Keratinocyte (primary cell): Measurements from ENCODE around the gene SULT4A1. TPM values are rescaled to one million over a fixed set of nuclear protein-coding genes. Genes with fewer than 3 reads are reported as not detected.

ENCODE experiments used
- DNase-seq: peaks from one replicate; pipeline ENCODE4 v3.0.0-alpha.2; 2011; ENCODE audit warnings: low read depth, missing footprints, low spot score
- FAIRE-seq: peaks from 2 replicates; lab custom pipeline; 2011; peaks lifted over from hg19 to GRCh38; lab: Jason Lieb, UNC
- H2AFZ ChIP-seq: 2 replicates; pipeline ENCODE4 v1.6.0; 2012; ENCODE audit warnings: low read length, control low read depth, inconsistent platforms; ENCODE audit not compliant: control insufficient read depth
- H3K27ac ChIP-seq: 2 replicates; pipeline ENCODE4 v1.5.1; 2011; ENCODE audit warnings: low read length; ENCODE audit not compliant: control insufficient read depth, insufficient read depth
- H3K27me3 ChIP-seq: 3 replicates; pipeline ENCODE4 v1.6.0; 2011; ENCODE audit warnings: low read length; ENCODE audit not compliant: control insufficient read depth, insufficient read depth; ENCODE audit errors: extremely low read depth
- H3K36me3 ChIP-seq, 2 experiments: 2 replicates in 1 of 2; 3 replicates in 1 of 2; pipeline ENCODE4 v1.5.1; 2011; ENCODE audit warnings: low read length in 2 of 2, mild to moderate bottlenecking in 1 of 2; ENCODE audit not compliant: control insufficient read depth in 2 of 2, insufficient read depth in 2 of 2; ENCODE audit errors: extremely low read depth in 1 of 2
- H3K4me1 ChIP-seq: 3 replicates; pipeline ENCODE4 v1.5.1; 2011; ENCODE audit warnings: low read length; ENCODE audit not compliant: control insufficient read depth, insufficient read depth; ENCODE audit errors: extremely low read depth
- H3K4me2 ChIP-seq: 3 replicates; pipeline ENCODE4 v1.6.0; 2011; ENCODE audit warnings: low read depth, low read length; ENCODE audit not compliant: control insufficient read depth, insufficient read depth; ENCODE audit errors: extremely low read depth
- H3K4me3 ChIP-seq, 3 experiments: fragments of 200-600 bp in 1 of 3; sonication (generic) in 1 of 3; 2 replicates in 2 of 3; 3 replicates in 1 of 3; pipeline ENCODE4 v1.5.1; 2011 to 2016; ENCODE audit warnings: low read length in 3 of 3, mild to moderate bottlenecking in 3 of 3, control low read depth in 2 of 3, inconsistent platforms in 1 of 3, low read depth in 1 of 3, mixed read lengths in 1 of 3, mixed run types in 1 of 3, moderate library complexity in 1 of 3; ENCODE audit not compliant: control insufficient read depth in 2 of 3, insufficient read depth in 2 of 3; ENCODE audit errors: extremely low read depth in 1 of 3
- H3K79me2 ChIP-seq: 2 replicates; pipeline ENCODE4 v1.6.0; 2012; ENCODE audit warnings: low read length; ENCODE audit not compliant: control insufficient read depth, insufficient read depth
- H3K9ac ChIP-seq: 3 replicates; pipeline ENCODE4 v1.6.0; 2011; ENCODE audit warnings: low read length; ENCODE audit not compliant: control insufficient read depth, insufficient read depth; ENCODE audit errors: extremely low read depth
- H3K9me1 ChIP-seq: 3 replicates; pipeline ENCODE4 v1.6.0; 2011; ENCODE audit warnings: low read length; ENCODE audit not compliant: control insufficient read depth, insufficient read depth; ENCODE audit errors: extremely low read depth
- H3K9me3 ChIP-seq: 2 replicates; pipeline ENCODE4 v1.5.1; 2012; ENCODE audit warnings: low read depth, low read length; ENCODE audit not compliant: control insufficient read depth
- H4K20me1 ChIP-seq: 3 replicates; pipeline ENCODE4 v1.6.0; 2011; ENCODE audit warnings: low read length; ENCODE audit not compliant: control insufficient read depth, insufficient read depth; ENCODE audit errors: extremely low read depth
- CTCF ChIP-seq, 3 experiments: IDR thresholded peaks in 1 of 3; conservative IDR thresholded peaks in 1 of 3; optimal IDR thresholded peaks in 1 of 3; 2 replicates in 2 of 3; 3 replicates in 1 of 3; pipeline versions ENCODE3 to v1.5.1; 2011; ENCODE audit warnings: low read length in 3 of 3, mild to moderate bottlenecking in 3 of 3, moderate library complexity in 2 of 3, control low read depth in 1 of 3, inconsistent platforms in 1 of 3; ENCODE audit not compliant: insufficient read depth in 2 of 3; ENCODE audit errors: extremely low read depth in 1 of 3
- EZH2 ChIP-seq: IDR thresholded peaks from one replicate; pipeline ENCODE4 v1.6.1; 2012; ENCODE audit warnings: inconsistent platforms, mild to moderate bottlenecking, low read length, moderate library complexity
- dilution Hi-C: fragments of 300-500 bp; cut with MboI; formaldehyde crosslinking; loops from one replicate; pipeline ENCODE4 v1.7.0; 2020; ENCODE audit warnings: low sequenced_read_pairs; ENCODE audit not compliant: extremely low pct_ligation_motif_present
- polyA plus RNA-seq, 5 experiments: library from polyadenylated mRNA; depleted of rRNA in 3 of 5; stranded (reverse) in 3 of 5; stranded (forward) in 1 of 5; unstranded in 1 of 5; fragments of >200 nt; gene quantifications; 1 replicate in 1 of 5; 2 replicates in 3 of 5; 3 replicates in 1 of 5; pipeline versions ENCODE4 v1.2.1 to v1.2.3, GENCODE V29; 2011 to 2012; ENCODE audit warnings: missing spikeins in 2 of 5, low read depth in 1 of 5, low replicate concordance in 1 of 5

The SULT4A1 gene
- polyA plus RNA-seq, 1 donor (not counting 4 experiments of a cell fraction or from before 2014, with no cell fraction given), result 0.26 TPM

GRCh38 chr22:43823353-43823908 is 38.9 kb downstream of the SULT4A1 start:
- DNase-seq (no peak), FAIRE-seq (no peak)
- dilution Hi-C loops, result no loop called here
- Histone ChIP-seq H2AFZ (no peak overlapping the region), H3K9me3 (no peaks in the 10 kb centered on the region), H3K36me3 (no peaks in the 10 kb centered on the region), H3K4me3 (no peak overlapping the region), H3K79me2 (no peaks in the 10 kb centered on the region), H4K20me1 (no peaks in the 10 kb centered on the region), H3K4me1 (peaks cover 11% of the 10 kb centered on the region), H3K9ac (no peak overlapping the region), H3K27ac (no peak overlapping the region), H3K9me1 (no peaks in the 10 kb centered on the region), H3K4me2 (no peak overlapping the region), H3K27me3 (peaks cover 9% of the 10 kb centered on the region)
- TF ChIP-seq CTCF (optimal IDR thresholded peaks at IDR 0.05 in 1 of 3, IDR thresholded peaks at IDR 0.05 in 1 of 3, conservative IDR thresholded peaks at IDR 0.05 in 1 of 3; ENCODE audit: extremely low read depth in 1 of 3, insufficient read depth in 2 of 3, low read length in 3 of 3) (no peak), EZH2 (no peak)

GRCh38 chr22:43821606-43822425 is 40.5 kb downstream of the SULT4A1 start:
- no peak for FAIRE-seq
- dilution Hi-C loops, result no loop called here
- no peak overlapping the region for H3K4me3 ChIP-seq
- H3K9me3 ChIP-seq, result no peaks in the 10 kb centered on the region
- TF ChIP-seq CTCF (optimal IDR thresholded peaks at IDR 0.05 in 1 of 3, IDR thresholded peaks at IDR 0.05 in 1 of 3, conservative IDR thresholded peaks at IDR 0.05 in 1 of 3; ENCODE audit: extremely low read depth in 1 of 3, insufficient read depth in 2 of 3, low read length in 3 of 3) (no peak), EZH2 (no peak)
- peaks cover 8% of the 10 kb centered on the region for H3K4me1 ChIP-seq
- H3K79me2 ChIP-seq, result no peaks in the 10 kb centered on the region
- no peaks in the 10 kb centered on the region for H3K36me3 ChIP-seq
- H3K9me1 ChIP-seq, result no peaks in the 10 kb centered on the region
- H4K20me1 ChIP-seq, result no peaks in the 10 kb centered on the region
- no peak overlapping the region for H3K27ac ChIP-seq
- DNase-seq, result no peak
- H3K4me2 ChIP-seq, result no peak overlapping the region
- no peak overlapping the region for H3K9ac ChIP-seq
- H2AFZ ChIP-seq, result no peak overlapping the region
- peaks cover 9% of the 10 kb centered on the region for H3K27me3 ChIP-seq
